Mucosa of descending colon (tissue), 3 donors: ENCODE data around the gene PLB1. TPM values are rescaled to one million over a fixed set of nuclear protein-coding genes. Genes with fewer than 3 reads are reported as not detected.

ENCODE experiments used
- ATAC-seq: fragments of 200-7000 bp; cut with Tn5 transposase; one replicate; pipeline ENCODE4 v1.9.1; 2020; ENCODE audit warnings: mild to moderate bottlenecking, moderate library complexity
- DNase-seq, 3 donors: peaks; one replicate each; pipeline ENCODE4 v3.0.0-alpha.2; 2020
- H3K36me3 ChIP-seq: fragments of 200-600 bp; one replicate; pipeline ENCODE4 v1.8.0; 2021; ENCODE audit warnings: low read depth, mild to moderate bottlenecking
- H3K4me1 ChIP-seq: fragments of 200-600 bp; one replicate; pipeline ENCODE4 v1.8.0; 2021; ENCODE audit warnings: low read depth, mild to moderate bottlenecking
- H3K4me3 ChIP-seq: fragments of 200-600 bp; one replicate; pipeline ENCODE4 v1.8.0; 2021; ENCODE audit warnings: mild to moderate bottlenecking
- H3K9me3 ChIP-seq: fragments of 200-600 bp; one replicate; pipeline ENCODE4 v1.8.0; 2021; ENCODE audit warnings: mild to moderate bottlenecking
- intact Hi-C, 2 donors: fragments of 100-400 bp; cut with DNase I in 1 of 2; cut with micrococcal nuclease in 1 of 2; formaldehyde crosslinking; loops; one replicate each; pipeline versions ENCODE4 v1.11.0 to v1.11.1; 2022; cut with DNase I, micrococcal nuclease
- total RNA-seq, 3 donors: library from RNA; stranded (reverse); fragmentation: NEBNext Ultra II Directional in 2 of 3; extraction: Animal tissue kit (Norgen Biotek cat#: 25700) in 2 of 3; gene quantifications; one replicate each; pipeline versions ENCODE4 v1.2.1 to v1.2.4, GENCODE V29; 2021 to 2023
- TF ChIP-seq, protein P1 (sequence below): fragments of 200-600 bp; IDR thresholded peaks from one replicate; pipeline ENCODE4 v1.8.0; 2022; ENCODE audit warnings: antibody characterized with exemption, mild to moderate bottlenecking
- donor health status: DM: no; HTN: no; CAD: no; lungs with moderate emphysema.
- donor health status: DM: no; HTN: no; CAD: no.
- donor health status: DM: no; HTN: yes; CAD: no.

The PLB1 gene
- total RNA-seq, 3 donors from 2014 or later = 2.4 to 4.9 (median 3.6) TPM

DNA sequence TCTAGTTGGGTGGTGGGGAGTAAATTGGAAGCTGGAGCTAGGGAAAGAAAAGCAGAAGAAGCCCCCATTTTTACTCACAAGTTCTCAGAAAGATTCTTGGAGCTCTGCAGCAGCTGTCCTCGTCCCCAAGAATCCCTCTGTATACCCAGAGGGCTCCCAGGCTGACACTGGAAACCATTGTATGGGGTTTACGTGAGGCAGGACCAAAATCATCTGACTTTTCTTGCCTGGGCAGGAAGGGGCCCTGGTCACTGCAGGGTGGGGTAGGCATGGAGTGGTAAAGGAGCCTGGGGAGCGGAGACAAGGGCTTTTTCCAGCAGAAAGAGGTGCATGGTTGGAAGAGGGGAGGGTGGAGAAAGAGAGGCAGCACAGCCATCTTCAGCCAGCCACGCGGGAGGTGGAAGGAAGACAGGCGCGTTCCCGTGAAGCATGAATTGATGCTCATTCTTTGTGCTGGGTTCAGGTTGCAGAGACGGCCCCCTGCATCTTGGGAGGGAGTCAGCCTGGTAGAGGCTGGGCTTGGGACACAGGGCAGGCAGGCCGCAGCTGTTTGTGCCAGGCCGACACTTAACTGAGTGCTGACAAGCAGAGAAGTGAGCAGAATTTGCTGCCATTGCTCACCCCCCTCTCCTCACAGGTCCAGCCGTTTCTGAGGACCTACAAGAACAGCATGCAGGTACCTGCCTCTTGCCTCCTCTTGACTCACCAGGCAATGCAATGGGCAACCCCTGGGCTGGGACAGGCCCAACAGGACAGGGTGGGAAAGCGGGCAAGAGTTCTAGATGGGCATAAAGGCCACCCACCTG, 94.8 kb downstream of the PLB1 start:
- no peak overlapping the region for H3K4me3 ChIP-seq
- no peaks in the 10 kb centered on the region for H3K36me3 ChIP-seq
- intact Hi-C loops = loop anchor here (10.0 kb wide), 1 partner anchor 164 kb away; the partner anchor contains the start of gene PPP1CB (in 2 of the 2)
- TF ChIP-seq, protein P1, sequence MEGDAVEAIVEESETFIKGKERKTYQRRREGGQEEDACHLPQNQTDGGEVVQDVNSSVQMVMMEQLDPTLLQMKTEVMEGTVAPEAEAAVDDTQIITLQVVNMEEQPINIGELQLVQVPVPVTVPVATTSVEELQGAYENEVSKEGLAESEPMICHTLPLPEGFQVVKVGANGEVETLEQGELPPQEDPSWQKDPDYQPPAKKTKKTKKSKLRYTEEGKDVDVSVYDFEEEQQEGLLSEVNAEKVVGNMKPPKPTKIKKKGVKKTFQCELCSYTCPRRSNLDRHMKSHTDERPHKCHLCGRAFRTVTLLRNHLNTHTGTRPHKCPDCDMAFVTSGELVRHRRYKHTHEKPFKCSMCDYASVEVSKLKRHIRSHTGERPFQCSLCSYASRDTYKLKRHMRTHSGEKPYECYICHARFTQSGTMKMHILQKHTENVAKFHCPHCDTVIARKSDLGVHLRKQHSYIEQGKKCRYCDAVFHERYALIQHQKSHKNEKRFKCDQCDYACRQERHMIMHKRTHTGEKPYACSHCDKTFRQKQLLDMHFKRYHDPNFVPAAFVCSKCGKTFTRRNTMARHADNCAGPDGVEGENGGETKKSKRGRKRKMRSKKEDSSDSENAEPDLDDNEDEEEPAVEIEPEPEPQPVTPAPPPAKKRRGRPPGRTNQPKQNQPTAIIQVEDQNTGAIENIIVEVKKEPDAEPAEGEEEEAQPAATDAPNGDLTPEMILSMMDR = no peak
- no peak for ATAC-seq
- no peak for DNase-seq
- H3K4me1 ChIP-seq = peaks cover 11% of the 10 kb centered on the region
- no peaks in the 10 kb centered on the region for H3K9me3 ChIP-seq

DNA sequence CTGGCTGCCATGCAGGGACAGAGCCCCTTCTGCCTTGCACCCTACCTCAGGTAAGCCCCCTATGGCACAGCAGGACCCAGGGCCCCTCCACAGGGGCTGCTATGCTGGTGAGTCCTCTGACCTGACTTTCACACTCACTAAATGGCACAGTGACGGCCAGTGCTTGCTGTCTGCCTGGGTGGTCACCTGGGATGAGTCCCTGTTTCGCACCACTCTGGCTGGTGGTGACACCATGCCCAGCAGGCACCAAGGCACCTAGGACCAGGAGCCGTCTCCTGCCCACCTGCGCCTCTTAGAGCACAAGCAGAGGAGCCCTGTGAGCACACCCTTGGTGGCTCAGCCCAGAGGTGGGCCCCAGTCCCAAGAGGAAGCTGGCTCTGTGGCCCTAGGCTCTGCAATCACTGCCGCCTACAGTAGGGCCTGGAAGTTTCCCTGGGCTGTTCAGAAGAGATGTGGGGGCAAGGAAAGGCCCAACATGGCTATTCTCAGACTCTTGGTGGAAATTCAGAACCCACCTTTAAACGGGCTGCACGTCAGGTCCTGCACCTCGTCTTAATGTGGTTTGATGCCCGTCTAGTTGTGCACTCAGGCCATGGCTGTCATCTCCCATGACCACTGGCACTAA, 96.0 kb downstream of the PLB1 start:
- no peak for DNase-seq
- no peak for ATAC-seq
- H3K36me3 ChIP-seq = no peaks in the 10 kb centered on the region
- H3K4me1 ChIP-seq = peaks cover 11% of the 10 kb centered on the region
- intact Hi-C loops = loop anchor here (10.0 kb wide), 1 partner anchor 163 kb away; the partner anchor contains the start of gene PPP1CB (in 2 of the 2)
- no peaks in the 10 kb centered on the region for H3K9me3 ChIP-seq
- TF ChIP-seq, protein P1 = no peak
- no peak overlapping the region for H3K4me3 ChIP-seq

DNA sequence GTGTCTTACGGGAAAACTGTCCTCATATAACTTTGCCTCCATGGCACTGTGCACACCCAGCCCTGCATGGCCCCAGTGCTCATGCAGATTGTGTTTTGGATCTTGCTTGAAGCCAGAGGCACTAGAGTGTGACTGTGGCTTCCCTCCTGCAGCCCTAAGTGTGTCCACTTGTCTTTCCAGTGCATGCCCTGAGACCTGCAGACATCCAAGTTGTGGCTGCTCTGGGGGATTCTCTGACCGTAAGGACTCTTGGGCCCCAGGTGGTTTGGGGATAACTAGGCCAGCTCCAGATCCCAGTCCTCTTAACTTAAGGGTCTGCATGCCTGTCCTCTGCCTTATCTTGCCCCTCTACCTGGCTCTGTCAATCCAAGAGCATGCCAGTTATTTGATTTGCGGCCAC, 96.6 kb downstream of the PLB1 start:
- no peak for DNase-seq
- Histone ChIP-seq H3K4me3 (no peak overlapping the region), H3K36me3 (no peaks in the 10 kb centered on the region), H3K4me1 (peaks cover 11% of the 10 kb centered on the region), H3K9me3 (no peaks in the 10 kb centered on the region)
- intact Hi-C loops = loop anchor here (10.0 kb wide), 1 partner anchor 162 kb away; the partner anchor contains the start of gene PPP1CB (in 2 of the 2)
- ATAC-seq = no peak
- TF ChIP-seq, protein P1 = no peak

DNA sequence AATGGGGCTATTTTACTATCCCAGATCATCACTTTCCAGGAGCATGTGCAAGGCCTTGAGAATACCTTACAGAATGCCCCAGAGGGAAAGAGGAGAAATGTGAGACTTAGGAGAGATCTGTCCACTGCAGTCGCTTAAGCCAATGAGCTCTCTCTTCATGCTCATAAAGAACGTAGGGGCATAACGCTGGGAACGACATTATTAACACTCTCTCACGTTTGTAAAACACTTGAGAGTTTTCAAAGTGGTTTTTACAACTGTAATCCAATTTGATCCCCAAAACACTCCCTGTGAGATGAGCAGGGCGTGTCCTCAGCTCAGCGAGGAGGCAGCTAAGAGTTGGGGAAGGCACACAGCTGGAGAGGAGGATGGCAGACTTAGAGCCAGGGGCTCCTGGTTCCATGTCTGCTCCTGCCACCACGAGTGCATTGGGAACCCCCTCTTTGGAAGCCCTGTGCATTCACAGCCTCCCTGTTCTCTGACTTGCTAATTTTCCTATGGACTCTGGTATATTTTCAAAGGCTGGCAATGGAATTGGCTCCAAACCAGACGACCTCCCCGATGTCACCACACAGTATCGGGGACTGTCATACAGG, 97.4 kb downstream of the PLB1 start:
- DNase-seq = no peak
- H3K4me3 ChIP-seq = no peak overlapping the region
- intact Hi-C loops = loop anchor here (10.0 kb wide), 1 partner anchor 162 kb away; the partner anchor contains the start of gene PPP1CB (in 2 of the 2)
- peaks cover 11% of the 10 kb centered on the region for H3K4me1 ChIP-seq
- TF ChIP-seq, protein P1 = no peak
- ATAC-seq = no peak
- H3K9me3 ChIP-seq = no peaks in the 10 kb centered on the region
- no peaks in the 10 kb centered on the region for H3K36me3 ChIP-seq

DNA sequence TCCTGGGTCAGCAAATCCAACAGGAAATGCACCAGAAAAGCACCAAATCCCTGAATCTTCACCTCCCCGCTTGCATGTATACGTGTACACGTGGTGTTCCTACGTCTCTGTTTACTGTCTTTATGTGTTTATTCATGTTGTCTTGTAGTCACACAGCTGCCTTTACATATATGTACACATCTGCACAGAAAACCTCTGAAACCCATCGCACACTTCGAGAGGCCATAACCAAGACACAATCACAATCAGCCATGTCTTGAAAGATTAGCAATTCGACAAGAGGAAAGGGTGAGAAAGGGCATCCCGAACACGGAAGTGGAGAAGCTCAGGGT, 98.1 kb downstream of the PLB1 start:
- Histone ChIP-seq H3K36me3 (no peaks in the 10 kb centered on the region), H3K4me1 (peaks cover 11% of the 10 kb centered on the region), H3K9me3 (no peaks in the 10 kb centered on the region), H3K4me3 (no peak overlapping the region)
- ATAC-seq = no peak
- TF ChIP-seq, protein P1 = no peak
- DNase-seq = no peak
- intact Hi-C loops = loop anchor here (10.0 kb wide), 1 partner anchor 161 kb away; the partner anchor contains the start of gene PPP1CB (in 2 of the 2)
